HG02610 (cell line): ENCODE results near the gene ZMYM2.
"Not testable (repeated sequence)": the region's sequence is repeated elsewhere in the genome, so short reads cannot be mapped to it uniquely, and the experiment has no call there.

Source experiments
- ATAC-seq: cut with Tn5 transposase; IDR thresholded peaks from one replicate; pipeline ENCODE4 v1.9.1; 2021; ENCODE audit warnings: mild to moderate bottlenecking, moderate library complexity; ENCODE audit not compliant: unreplicated experiment

ZMYM2 gene

GRCh38 chr13:19958155-19959111, at the start of gene ZMYM2:
ZMYM2 (plus strand) TSS chr13:19958727; CDS start chr13:19993073, 34,346 bp downstream.
- ATAC-seq: peak; percentile 86

- no peak for ATAC-seq
These were observed 48.0 kb upstream of the ZMYM2 start for GRCh38 chr13:19910336-19911072.

GRCh38 chr13:19927117-19927748, 31.3 kb upstream of the ZMYM2 start:
- ATAC-seq: no peak

- no peak for ATAC-seq
These were observed 18.4 kb upstream of the ZMYM2 start for GRCh38 chr13:19940106-19940505.

GRCh38 chr13:19950374-19950773, 8.2 kb upstream of the ZMYM2 start:
- no peak for ATAC-seq

GRCh38 chr13:19952850-19953249, 5.7 kb upstream of the ZMYM2 start:
- ATAC-seq: no peak

GRCh38 chr13:19955873-19956559, 2.5 kb upstream of the ZMYM2 start:
- ATAC-seq: no peak

GRCh38 chr13:19957320-19958154, 990 bp upstream of the ZMYM2 start:
- ATAC-seq: peak; percentile 24

- no peak for ATAC-seq
These were observed 759 bp downstream of the ZMYM2 start for GRCh38 chr13:19959141-19959830.

GRCh38 chr13:19959831-19960652, 1.5 kb downstream of the ZMYM2 start:
- peak; percentile 28 for ATAC-seq

- ATAC-seq: no peak
These were observed 2.1 kb downstream of the ZMYM2 start for GRCh38 chr13:19960653-19960976.

GRCh38 chr13:19961489-19961888, 3.0 kb downstream of the ZMYM2 start:
- ATAC-seq: no peak

- no peak for ATAC-seq
These were observed 3.4 kb downstream of the ZMYM2 start for GRCh38 chr13:19961924-19962323.

GRCh38 chr13:19962894-19963293, 4.4 kb downstream of the ZMYM2 start:
- ATAC-seq: no peak

- peak; percentile 63 for ATAC-seq
These were observed 9.1 kb downstream of the ZMYM2 start for GRCh38 chr13:19967621-19968020.

- ATAC-seq: not testable (repeated sequence)
These were observed 16.0 kb downstream of the ZMYM2 start for GRCh38 chr13:19974498-19975009.

GRCh38 chr13:19978831-19979437, 20.4 kb downstream of the ZMYM2 start:
- no peak for ATAC-seq

- ATAC-seq: no peak
These were observed 23.2 kb downstream of the ZMYM2 start for GRCh38 chr13:19981685-19982238.
